ENCODE data around the gene CTCFL.

- TF ChIP-seq CTCF (IDR thresholded peaks at IDR 0.05; ENCODE audit: extremely low read depth in 1 of 2, insufficient read depth in 1 of 2, low read depth in 1 of 2, low read length in 2 of 2) (no peak), POLR2A (IDR thresholded peaks at IDR 0.05; ENCODE audit: low read depth, low read length) (no peak)
These were observed 12.5 kb downstream of the CTCFL start for GRCh38 chr20:57512432-57512831.

Data from endothelial cell of umbilical vein (primary cell).